Upper lobe of left lung (tissue), 6 donors: ENCODE results near the gene SLC25A43. TPM values are rescaled to one million over a fixed set of nuclear protein-coding genes. Genes with fewer than 3 reads are reported as not detected.
"Not testable (repeated sequence)": the region's sequence is repeated elsewhere in the genome, so short reads cannot be mapped to it uniquely, and the experiment has no call there.

Experiments
- ATAC-seq, 2 donors: fragments of 200-7000 bp; cut with Tn5 transposase; one replicate each; pipeline ENCODE4 v1.9.1; 2022; ENCODE audit warnings: mild to moderate bottlenecking in 2 of 2, moderate library complexity in 2 of 2; ENCODE audit not compliant: low FRiP score in 2 of 2
- DNase-seq, 2 donors: peaks; one replicate each; pipeline ENCODE4 v3.0.0-alpha.2; 2019 to 2020
- H3K27ac ChIP-seq, 4 donors: fragments of 200-600 bp; sonication (generic); one replicate each; pipeline ENCODE4 v1.5.1; 2016 to 2019
- H3K27me3 ChIP-seq, 4 donors: fragments of 200-600 bp; sonication (generic); one replicate each; pipeline ENCODE4 v1.5.1; 2017 to 2019
- H3K36me3 ChIP-seq, 4 donors: fragments of 200-600 bp; sonication (generic); one replicate each; pipeline ENCODE4 v1.5.1; 2016 to 2019
- H3K4me1 ChIP-seq, 4 donors: fragments of 200-600 bp; sonication (generic); one replicate each; pipeline ENCODE4 v1.5.1; 2018 to 2019
- H3K4me3 ChIP-seq, 4 donors: fragments of 200-600 bp; sonication (generic); one replicate each; pipeline ENCODE4 v1.5.1; 2017 to 2019; ENCODE audit warnings: mild to moderate bottlenecking in 2 of 4, moderate library complexity in 1 of 4
- H3K9me3 ChIP-seq, 4 donors: fragments of 200-600 bp; sonication (generic); one replicate each; pipeline ENCODE4 v1.5.1; 2018 to 2019
- EP300 ChIP-seq, 4 donors: sonication (generic); formaldehyde crosslinking; IDR thresholded peaks; one replicate each; pipeline ENCODE4 v1.5.1; 2017; ENCODE audit warnings: antibody characterized with exemption in 4 of 4, control low read depth in 2 of 4
- POLR2A ChIP-seq, 4 donors: fragments of 450-650 bp; IDR thresholded peaks; one replicate each; pipeline ENCODE4 v1.5.1; 2016 to 2017; ENCODE audit warnings: antibody characterized with exemption in 4 of 4, mild to moderate bottlenecking in 2 of 4
- POLR2AphosphoS5 ChIP-seq, 2 donors: sonication (generic); formaldehyde crosslinking; IDR thresholded peaks; one replicate each; pipeline ENCODE4 v1.5.1; 2017; ENCODE audit warnings: antibody characterized with exemption in 2 of 2
- WGBS, 2 donors: methylation state at CpG; one replicate each; pipeline ENCODE4 v1.1.5; 2017 to 2018; 5-methylcytosine and 5-hydroxymethylcytosine counted together
- total RNA-seq, 6 donors: library from RNA; depleted of rRNA in 4 of 6; stranded (reverse); fragments of >200 nt in 4 of 6; gene quantifications; one replicate each; pipeline versions ENCODE4 v1.1.0 to v1.2.1, GENCODE V29; 2016 to 2021
- TF ChIP-seq, protein P1 (sequence below), 6 experiments: fragments of 450-650 bp in 4 of 6; fragments of 200-600 bp in 2 of 6; sonication (generic) in 2 of 6; IDR thresholded peaks; one replicate each; pipeline ENCODE4 v1.5.1; 2016 to 2019; ENCODE audit warnings: antibody characterized with exemption in 6 of 6
- donor health status: DM: no; HTN: no; CAD: no; lungs with moderate emphysema.
- donor health status: DM: no; HTN: yes; CAD: no; lungs with severe emphysema.

SLC25A43 gene
- total RNA-seq, 6 donors from 2014 or later = 11.2 to 27.8 (median 15.8) TPM

- H3K27ac ChIP-seq = no peak overlapping the region
- no peaks in the 10 kb centered on the region for H3K27me3 ChIP-seq
- DNase-seq (peak in 1 of 2 donors; percentile 52), ATAC-seq (peak; percentile 56 to 59)
- no peaks in the 10 kb centered on the region for H3K36me3 ChIP-seq
- no peak for TF ChIP-seq EP300 (IDR thresholded peaks at IDR 0.05)
- TF ChIP-seq, protein P1, sequence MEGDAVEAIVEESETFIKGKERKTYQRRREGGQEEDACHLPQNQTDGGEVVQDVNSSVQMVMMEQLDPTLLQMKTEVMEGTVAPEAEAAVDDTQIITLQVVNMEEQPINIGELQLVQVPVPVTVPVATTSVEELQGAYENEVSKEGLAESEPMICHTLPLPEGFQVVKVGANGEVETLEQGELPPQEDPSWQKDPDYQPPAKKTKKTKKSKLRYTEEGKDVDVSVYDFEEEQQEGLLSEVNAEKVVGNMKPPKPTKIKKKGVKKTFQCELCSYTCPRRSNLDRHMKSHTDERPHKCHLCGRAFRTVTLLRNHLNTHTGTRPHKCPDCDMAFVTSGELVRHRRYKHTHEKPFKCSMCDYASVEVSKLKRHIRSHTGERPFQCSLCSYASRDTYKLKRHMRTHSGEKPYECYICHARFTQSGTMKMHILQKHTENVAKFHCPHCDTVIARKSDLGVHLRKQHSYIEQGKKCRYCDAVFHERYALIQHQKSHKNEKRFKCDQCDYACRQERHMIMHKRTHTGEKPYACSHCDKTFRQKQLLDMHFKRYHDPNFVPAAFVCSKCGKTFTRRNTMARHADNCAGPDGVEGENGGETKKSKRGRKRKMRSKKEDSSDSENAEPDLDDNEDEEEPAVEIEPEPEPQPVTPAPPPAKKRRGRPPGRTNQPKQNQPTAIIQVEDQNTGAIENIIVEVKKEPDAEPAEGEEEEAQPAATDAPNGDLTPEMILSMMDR (IDR thresholded peaks at IDR 0.05) = peak in 5 of 6 experiments; percentile 45 to 55 (median 50)
- no peak overlapping the region for H3K4me3 ChIP-seq
- no peaks in the 10 kb centered on the region for H3K4me1 ChIP-seq
- no peaks in the 10 kb centered on the region for H3K9me3 ChIP-seq
- 9 to 29% methylated on average over 8 of the region's 8 CpGs for WGBS, 2 donors
Measured at GRCh38 chrX:119488749-119489148, 89.6 kb downstream of the SLC25A43 start.

GRCh38 chrX:119489212-119490074 lies 90.3 kb downstream of the SLC25A43 start:
- TF ChIP-seq, protein P1 (IDR thresholded peaks at IDR 0.05) = no peak
- TF ChIP-seq POLR2A (IDR thresholded peaks at IDR 0.05) (no peak), EP300 (IDR thresholded peaks at IDR 0.05) (no peak), POLR2AphosphoS5 (IDR thresholded peaks at IDR 0.05) (no peak)
- WGBS, 2 donors = 70 to 88% methylated on average over 13 of the region's 13 CpGs

GRCh38 chrX:119492463-119492862 lies 93.3 kb downstream of the SLC25A43 start:
- peaks cover 0 to 6% (median 2%) of the 10 kb centered on the region in 4 donors for H3K4me1 ChIP-seq
- no peak for DNase-seq
- no peaks in the 10 kb centered on the region for H3K27me3 ChIP-seq
- no peaks in the 10 kb centered on the region for H3K9me3 ChIP-seq
- no peaks in the 10 kb centered on the region for H3K36me3 ChIP-seq
- H3K4me3 ChIP-seq = no peak overlapping the region
- 72 to 100% methylated on average over 1 to 2 of the region's 2 CpGs for WGBS, 2 donors
- no peak overlapping the region for H3K27ac ChIP-seq
- no peak for ATAC-seq
- no peak for TF ChIP-seq POLR2AphosphoS5 (IDR thresholded peaks at IDR 0.05)
- TF ChIP-seq POLR2A (IDR thresholded peaks at IDR 0.05) = no peak
- no peak for TF ChIP-seq EP300 (IDR thresholded peaks at IDR 0.05)
- TF ChIP-seq, protein P1 (IDR thresholded peaks at IDR 0.05) = no peak

More at GRCh38 chrX:119489212-119490074, 90.3 kb downstream of the SLC25A43 start:
- Histone ChIP-seq H3K27me3 (no peaks in the 10 kb centered on the region), H3K9me3 (no peaks in the 10 kb centered on the region), H3K4me1 (peaks cover 0 to 3% (median 0%) of the 10 kb centered on the region in 4 donors), H3K27ac (no peak overlapping the region), H3K4me3 (no peak overlapping the region), H3K36me3 (no peaks in the 10 kb centered on the region)
- ATAC-seq = no peak
- DNase-seq = no peak

- not testable (repeated sequence) for H3K27me3 ChIP-seq, H3K4me3 ChIP-seq, H3K36me3 ChIP-seq, H3K9me3 ChIP-seq, H3K4me1 ChIP-seq, ATAC-seq
- WGBS, 2 donors = 70 to 89% methylated on average over 6 to 10 of the region's 10 CpGs
- H3K27ac ChIP-seq = peak overlapping the region in 3 of 4 donors; percentile 25 to 56 (median 54)
- peak in 1 of 2 donors; percentile 68 for DNase-seq
Measured at GRCh38 chrX:119493851-119494495, 94.8 kb downstream of the SLC25A43 start.
